KOPT-K1 (cell line): ENCODE results near the gene RASA2.
A peak's percentile ranks its signal among the peaks of the same experiment; 100 is the strongest.
"Not testable (repeated sequence)": the region's sequence is repeated elsewhere in the genome, so short reads cannot be mapped to it uniquely, and the experiment has no call there.

Experiments
- H3K27ac ChIP-seq: fragments of 200-600 bp; sonication (generic); 2 replicates; pipeline ENCODE4 v1.5.1; 2016; ENCODE audit warnings: antibody characterized with exemption, mild to moderate bottlenecking, low read depth, low read length; ENCODE audit not compliant: poor library complexity, severe bottlenecking
- H3K36me3 ChIP-seq: fragments of 200-600 bp; sonication (generic); 2 replicates; pipeline ENCODE4 v1.5.1; 2017; ENCODE audit warnings: antibody characterized with exemption, mild to moderate bottlenecking, low read length, moderate library complexity; ENCODE audit not compliant: insufficient read depth
- H3K9me3 ChIP-seq: fragments of 200-600 bp; sonication (generic); 2 replicates; pipeline ENCODE4 v1.5.1; 2017; ENCODE audit warnings: antibody characterized with exemption, low read length, mild to moderate bottlenecking; ENCODE audit not compliant: insufficient read depth, poor library complexity, severe bottlenecking

RASA2 gene

DNA sequence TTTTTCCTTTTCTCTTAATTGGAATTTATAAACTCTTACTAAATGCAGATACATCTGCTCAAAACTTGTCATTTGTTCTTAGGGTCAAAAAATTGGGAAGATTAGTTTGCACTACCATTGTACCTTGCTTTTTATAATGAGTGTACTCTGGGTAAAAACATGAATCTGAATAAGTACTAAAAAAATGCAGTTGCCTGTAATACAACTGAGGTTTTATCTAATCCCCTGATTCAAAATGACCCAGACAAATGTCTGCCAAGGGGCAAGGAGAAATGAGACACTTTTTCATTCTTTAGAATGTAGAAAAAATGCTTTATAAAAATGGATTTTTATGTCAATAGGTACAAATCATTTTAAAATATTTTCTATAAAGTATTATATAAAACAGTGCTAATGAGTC lies 42.4 kb downstream of the RASA2 start:
- Histone ChIP-seq H3K9me3 (peaks cover 5% of the 10 kb centered on the region), H3K36me3 (peaks cover 52% of the 10 kb centered on the region), H3K27ac (no peak overlapping the region)

DNA sequence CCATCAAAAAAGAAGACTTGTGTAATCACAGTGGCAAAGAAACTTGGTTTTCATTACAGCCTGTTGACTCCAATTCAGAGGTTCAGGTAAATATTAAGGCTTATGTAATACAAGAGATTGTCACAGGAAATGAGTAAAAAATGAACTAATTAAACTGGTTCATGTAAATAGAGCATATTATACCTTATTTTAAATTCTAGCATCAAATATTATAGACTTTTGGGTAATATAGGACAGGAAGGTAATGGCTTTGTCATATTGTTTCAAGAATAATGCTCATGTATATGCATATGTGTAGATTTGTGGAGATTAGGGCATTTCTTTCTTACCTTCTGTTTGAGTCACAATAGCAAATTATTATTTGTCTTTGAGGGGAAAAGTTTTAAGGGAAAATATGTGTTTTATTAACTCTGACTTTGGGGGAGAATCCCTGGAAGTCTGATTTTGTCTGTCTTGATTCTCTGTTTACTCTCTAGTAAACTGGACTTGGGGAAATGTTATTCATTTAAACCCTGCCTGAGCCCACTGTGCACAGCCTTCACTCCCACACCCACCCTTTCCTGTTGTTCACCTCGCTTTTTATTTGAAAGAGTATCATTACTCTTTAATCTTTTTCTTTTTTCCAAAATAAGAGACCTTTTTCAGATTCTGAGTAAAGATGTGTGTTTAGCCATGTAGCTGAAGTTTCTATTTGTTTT lies 43.0 kb downstream of the RASA2 start:
- H3K9me3 ChIP-seq = peaks cover 11% of the 10 kb centered on the region
- H3K27ac ChIP-seq = no peak overlapping the region
- H3K36me3 ChIP-seq = peaks cover 52% of the 10 kb centered on the region

DNA sequence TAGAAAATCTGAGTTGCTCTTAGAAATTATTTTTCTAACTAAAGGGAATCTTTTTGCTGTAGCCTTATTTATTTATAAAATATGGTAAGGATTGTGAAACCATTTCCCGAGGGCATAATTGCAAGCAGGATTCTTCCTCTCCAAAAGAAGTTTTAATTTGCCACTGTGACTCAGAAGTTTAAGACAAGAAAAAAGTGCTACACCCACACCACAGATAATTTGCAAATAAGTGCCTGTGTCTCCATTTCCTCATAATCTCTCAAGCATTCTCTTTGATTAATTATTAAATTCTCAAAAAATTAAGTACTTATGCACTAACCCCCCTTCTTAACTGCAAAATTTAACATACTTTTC lies 43.6 kb downstream of the RASA2 start:
- peaks cover 52% of the 10 kb centered on the region for H3K36me3 ChIP-seq
- peaks cover 16% of the 10 kb centered on the region for H3K9me3 ChIP-seq
- no peak overlapping the region for H3K27ac ChIP-seq

DNA sequence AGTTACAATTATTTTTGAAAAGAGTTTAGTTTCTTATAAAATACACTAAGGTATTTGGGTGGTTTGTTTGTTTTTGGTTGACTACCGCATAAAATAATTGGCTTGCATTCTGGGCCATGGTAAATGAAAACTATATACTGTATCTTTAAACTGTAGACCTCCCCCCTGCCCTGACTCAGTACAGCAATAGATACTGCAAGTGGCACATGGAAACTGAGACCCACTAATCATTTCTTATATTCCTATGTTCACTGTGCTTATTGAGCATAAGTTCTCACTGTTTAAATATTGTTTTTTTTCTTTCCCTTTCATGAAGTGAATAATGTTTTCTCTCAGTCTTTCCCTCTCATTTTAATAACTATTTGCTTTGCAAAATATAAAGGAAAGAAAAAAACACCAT lies 45.8 kb downstream of the RASA2 start:
- Histone ChIP-seq H3K27ac (no peak overlapping the region), H3K9me3 (peaks cover 27% of the 10 kb centered on the region), H3K36me3 (peaks cover 67% of the 10 kb centered on the region)

DNA sequence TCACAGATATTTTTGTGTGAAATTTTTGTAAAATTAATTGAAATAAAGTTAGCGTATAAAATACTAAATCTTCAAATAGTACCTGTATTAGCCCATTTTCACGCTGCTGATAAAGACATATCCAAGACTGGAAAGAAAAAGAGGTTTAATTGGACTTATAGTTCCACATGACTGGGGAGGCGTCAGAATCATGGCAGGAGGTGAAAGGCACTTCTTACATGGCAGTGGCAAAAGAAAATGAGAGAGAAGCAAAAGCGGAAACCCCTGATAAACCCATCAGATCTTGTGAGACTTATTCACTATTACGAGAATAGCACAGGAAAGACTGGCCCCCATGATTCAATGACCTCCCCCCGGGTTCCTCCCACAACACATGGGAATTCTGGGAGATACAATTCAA lies 49.2 kb downstream of the RASA2 start:
- peaks cover 27% of the 10 kb centered on the region for H3K9me3 ChIP-seq
- H3K36me3 ChIP-seq = peaks cover 76% of the 10 kb centered on the region
- not testable (repeated sequence) for H3K27ac ChIP-seq

DNA sequence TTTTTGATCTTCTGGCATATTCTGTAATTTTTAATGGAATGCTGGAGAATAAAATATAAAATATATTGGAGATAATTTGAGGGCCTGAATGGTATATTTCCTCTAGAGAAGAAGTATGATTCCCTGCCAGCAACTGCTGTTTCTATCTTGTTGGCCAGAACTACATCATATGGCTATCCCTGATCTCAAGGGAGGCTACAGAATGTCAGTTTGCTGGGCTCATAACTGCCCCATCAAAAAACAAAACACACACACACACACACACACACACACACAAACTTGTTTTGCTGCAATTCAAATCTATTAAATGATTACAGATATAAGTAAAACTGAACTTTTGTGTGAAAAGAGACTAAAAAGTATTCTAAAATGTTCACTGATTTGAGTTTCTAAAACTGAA lies 51.0 kb downstream of the RASA2 start:
- Histone ChIP-seq H3K9me3 (peaks cover 34% of the 10 kb centered on the region), H3K36me3 (peaks cover 70% of the 10 kb centered on the region), H3K27ac (no peak overlapping the region)

DNA sequence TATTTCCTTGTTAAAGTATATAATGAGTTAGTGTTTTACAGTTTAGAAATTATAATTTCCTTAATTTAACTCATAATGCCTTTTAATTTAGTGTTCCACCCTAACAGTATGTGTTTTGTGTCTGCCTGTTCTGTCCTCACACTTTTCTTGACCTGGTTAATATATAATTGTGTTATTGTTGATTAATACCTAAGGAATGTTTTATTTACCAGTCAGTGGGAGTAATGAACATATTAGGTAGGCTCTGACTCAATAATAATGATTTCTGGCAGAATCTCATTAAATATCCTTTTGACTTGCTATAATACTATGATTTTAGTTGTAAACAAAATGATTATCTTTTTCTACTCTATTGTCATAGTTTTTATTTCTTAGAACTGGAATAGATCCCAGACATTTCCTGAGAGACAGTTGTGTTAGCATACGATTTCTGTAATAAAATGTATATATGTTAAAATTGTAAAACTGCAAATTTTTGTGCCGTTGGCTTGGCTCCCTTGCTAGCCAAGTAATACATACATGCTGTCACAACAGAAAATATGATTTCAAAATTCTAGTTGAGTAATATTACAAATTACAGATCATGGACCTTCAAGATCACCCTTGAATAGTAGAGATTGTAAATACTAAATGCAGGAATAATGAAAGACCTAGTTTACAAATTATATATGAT lies 51.9 kb downstream of the RASA2 start:
- Histone ChIP-seq H3K9me3 (peaks cover 42% of the 10 kb centered on the region), H3K36me3 (peaks cover 70% of the 10 kb centered on the region), H3K27ac (no peak overlapping the region)

DNA sequence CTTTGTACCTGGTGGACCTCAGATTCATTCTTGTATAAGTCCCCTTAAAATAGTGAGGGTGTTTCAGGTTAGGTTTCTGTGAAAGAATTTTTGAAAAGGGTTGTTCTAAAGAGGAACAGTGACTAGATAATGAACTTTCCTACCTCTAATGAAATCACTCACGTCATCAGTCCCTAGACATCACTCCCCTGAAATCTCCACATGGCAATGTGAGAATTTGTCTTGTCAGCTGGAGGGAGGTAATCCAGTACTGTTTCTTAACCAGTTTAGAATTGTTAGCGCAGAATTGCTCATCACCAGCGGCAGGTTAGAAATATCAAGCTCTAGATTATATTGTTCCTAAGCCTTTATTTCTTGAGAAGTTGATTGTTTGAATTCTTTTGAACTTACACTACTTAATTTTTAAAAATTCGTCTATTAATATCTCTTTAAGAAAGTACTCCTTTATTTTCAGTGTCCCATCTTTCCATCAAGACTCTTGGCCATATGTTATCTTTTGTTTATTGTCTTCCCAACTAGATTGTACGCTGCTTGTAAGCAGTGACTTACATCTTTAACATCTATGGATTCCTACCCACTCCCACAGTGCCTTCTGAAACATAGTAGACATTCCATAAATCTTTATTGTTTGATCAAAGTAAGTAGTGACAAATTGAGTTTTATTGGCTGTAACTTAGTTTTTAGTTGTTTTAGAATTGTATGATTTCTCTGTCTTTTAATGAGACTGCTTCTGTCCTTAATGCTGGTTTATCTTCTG lies 52.8 kb downstream of the RASA2 start:
- Histone ChIP-seq H3K36me3 (peaks cover 68% of the 10 kb centered on the region), H3K9me3 (peaks cover 38% of the 10 kb centered on the region), H3K27ac (no peak overlapping the region)

DNA sequence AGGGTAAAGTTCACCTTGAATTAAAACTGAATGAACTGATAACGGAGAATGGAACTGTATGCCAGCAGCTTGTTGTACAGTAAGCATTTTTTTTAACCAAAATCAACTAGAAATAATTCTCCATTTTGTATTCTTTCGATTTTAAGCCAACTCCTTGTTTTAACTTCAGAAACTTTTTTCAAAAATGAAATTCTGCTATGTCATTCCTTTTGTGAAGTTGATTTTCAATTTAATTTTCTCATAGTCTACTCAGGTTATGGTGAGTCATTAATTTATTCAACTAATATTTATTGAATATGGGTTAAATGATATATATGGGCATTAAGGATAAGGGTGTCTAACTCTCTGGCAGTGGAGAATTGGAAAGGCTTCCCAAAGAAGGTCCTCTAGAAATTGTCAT lies 53.7 kb downstream of the RASA2 start:
- peaks cover 35% of the 10 kb centered on the region for H3K9me3 ChIP-seq
- H3K27ac ChIP-seq = no peak overlapping the region
- peaks cover 68% of the 10 kb centered on the region for H3K36me3 ChIP-seq

DNA sequence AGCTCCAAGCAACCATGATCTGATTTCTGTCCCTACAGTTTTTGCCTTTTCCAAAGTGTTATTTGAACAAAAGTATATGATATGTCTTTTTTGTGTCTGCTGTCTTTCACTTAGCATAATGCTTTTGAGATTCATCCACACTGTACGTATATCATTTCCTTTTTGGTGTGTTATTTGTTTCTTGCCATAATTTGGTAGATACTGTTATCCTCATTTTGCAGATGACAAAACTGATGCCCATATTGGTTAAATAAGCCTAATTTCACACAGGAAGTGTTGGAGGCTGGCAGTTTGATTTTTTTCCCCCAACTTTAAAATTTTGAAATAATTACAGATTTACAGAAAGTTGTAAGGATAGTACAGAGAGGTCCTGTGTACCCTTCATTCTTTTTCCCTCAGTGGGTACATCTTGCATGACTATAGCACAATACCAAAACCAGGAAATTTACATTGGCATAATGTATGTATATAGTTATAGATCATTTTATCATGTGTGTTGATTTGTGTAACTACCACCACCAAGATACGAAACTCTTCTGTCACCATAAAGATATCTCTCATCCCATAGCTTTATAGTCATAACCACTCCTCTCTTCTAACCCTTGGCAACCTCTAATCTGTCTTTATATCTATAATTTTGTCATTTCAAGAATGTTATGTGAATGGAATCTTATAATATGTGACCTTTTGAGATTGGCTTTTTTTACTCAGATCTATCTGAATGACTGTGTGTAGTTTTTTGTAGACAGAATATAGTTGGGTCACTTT lies 55.6 kb downstream of the RASA2 start:
- H3K36me3 ChIP-seq = peaks cover 71% of the 10 kb centered on the region
- H3K27ac ChIP-seq = no peak overlapping the region
- H3K9me3 ChIP-seq = peaks cover 44% of the 10 kb centered on the region

DNA sequence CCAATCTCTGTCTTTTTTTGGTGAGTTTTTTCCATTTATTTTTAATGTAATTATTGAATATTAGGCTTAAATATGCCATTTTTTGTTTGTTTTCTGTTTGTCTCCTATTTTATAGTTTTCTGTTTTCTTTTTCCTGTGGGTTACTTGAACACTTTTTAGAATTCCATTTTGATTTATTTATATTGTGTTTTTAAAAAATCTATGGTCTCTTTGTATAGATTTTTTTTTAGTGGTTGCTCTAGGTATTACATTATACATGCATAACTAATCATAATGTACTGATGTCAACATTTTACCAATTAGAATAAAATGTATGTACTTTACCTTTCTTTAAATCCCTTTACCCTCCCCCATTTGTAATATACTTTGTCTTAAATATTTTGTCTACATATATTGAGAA lies 56.2 kb downstream of the RASA2 start:
- Histone ChIP-seq H3K9me3 (peaks cover 50% of the 10 kb centered on the region), H3K27ac (no peak overlapping the region), H3K36me3 (peaks cover 71% of the 10 kb centered on the region)

DNA sequence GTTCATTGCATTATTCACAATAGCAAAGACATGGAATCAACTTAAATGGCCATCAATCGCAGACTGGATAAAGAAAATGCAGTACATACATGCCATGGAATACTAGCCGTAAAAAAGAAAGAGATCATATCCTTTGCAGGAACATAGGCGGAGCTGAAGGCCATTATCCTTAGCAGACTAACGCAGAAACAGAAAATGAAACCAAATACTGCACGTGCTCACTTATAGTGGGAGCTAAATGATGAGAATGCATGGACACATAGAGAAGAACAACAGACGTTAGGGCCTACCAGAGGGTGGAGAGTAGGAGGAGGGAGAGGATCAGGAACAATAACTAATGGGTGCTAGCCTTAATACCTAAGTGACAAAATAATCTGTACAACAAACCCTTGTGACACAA lies 57.9 kb downstream of the RASA2 start:
- Histone ChIP-seq H3K9me3 (peaks cover 57% of the 10 kb centered on the region), H3K36me3 (peaks cover 83% of the 10 kb centered on the region), H3K27ac (peak overlapping the region; percentile 63)

DNA sequence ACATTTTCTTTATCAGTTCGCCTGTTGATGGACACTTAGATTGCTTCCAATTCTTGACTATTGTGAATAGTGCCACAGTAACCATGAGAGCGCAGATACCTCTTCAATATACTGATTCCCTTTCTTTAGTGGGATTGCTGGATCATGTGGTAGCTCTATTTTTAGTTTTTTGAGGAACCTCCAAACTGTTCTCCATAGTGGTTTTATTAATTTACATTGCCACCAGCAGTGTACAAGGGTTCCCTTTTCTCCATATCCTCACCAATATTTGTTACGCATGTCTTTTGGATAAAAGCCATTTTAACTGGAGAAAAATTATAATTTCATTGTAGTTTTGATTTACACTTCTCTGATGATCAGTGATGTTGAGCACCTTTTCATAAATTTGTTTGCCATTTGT lies 59.3 kb downstream of the RASA2 start:
- H3K27ac ChIP-seq = no peak overlapping the region
- peaks cover 88% of the 10 kb centered on the region for H3K36me3 ChIP-seq
- peaks cover 69% of the 10 kb centered on the region for H3K9me3 ChIP-seq

DNA sequence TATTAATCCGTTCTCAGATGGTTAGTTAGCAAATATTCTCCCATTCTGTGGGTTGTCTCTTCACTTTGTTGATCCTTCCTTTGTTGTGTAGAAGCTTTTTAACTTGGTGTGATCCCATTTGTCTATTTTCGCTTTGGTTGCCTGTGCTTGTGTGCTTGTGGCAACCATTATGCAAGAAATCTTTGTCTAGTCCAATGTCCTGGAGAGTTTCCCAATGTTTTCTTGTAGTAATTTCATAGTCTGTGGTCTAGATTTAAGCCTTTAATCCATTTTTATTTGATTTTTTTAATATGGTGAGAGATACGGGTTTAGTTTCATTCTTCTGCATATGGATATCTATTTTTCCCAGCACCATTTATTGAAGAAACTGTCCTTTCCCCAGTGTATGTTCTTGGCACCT lies 59.8 kb downstream of the RASA2 start:
- H3K9me3 ChIP-seq = peaks cover 70% of the 10 kb centered on the region
- H3K36me3 ChIP-seq = peaks cover 88% of the 10 kb centered on the region
- no peak overlapping the region for H3K27ac ChIP-seq

DNA sequence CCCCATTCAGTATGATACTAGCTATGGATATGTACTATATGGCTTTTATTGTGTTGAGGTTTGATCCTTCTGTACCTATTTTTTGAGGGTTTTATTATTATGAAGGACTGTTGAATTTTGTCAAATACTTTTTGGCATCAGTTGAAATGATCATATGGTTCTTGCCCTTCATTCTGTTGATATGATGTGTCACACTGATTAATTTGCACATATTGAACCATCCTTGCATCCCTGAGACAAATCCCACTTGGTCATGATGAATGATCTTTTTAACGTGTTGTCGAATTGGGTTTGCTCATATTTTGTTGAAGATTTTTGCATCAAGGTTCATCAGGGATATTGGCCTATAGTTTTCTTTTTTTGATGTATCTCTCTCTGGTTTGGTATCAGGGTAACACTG lies 61.0 kb downstream of the RASA2 start:
- peaks cover 78% of the 10 kb centered on the region for H3K36me3 ChIP-seq

More for the DNA sequence above, 61.0 kb downstream of the RASA2 start:
- Histone ChIP-seq H3K27ac (no peak overlapping the region), H3K9me3 (peaks cover 64% of the 10 kb centered on the region)
